PFSK-1 (cell line): ENCODE results near the gene SLC35A4.

ENCODE experiments used
- FOXP2 ChIP-seq: optimal IDR thresholded peaks from 2 replicates; pipeline ENCODE3; 2011; ENCODE audit warnings: borderline replicate concordance, control low read depth, inconsistent platforms; ENCODE audit not compliant: insufficient read depth; ENCODE audit errors: extremely low read length, extremely low read depth
- POLR2AphosphoS5 ChIP-seq: IDR thresholded peaks from 2 replicates; pipeline ENCODE4 v1.6.1; 2012; ENCODE audit warnings: low read depth, mild to moderate bottlenecking, control low read depth, low read length, moderate library complexity
- REST ChIP-seq, 2 experiments: IDR thresholded peaks; 2 replicates each; pipeline versions ENCODE4 v1.6.1 to v1.8.0; 2011 to 2012; ENCODE audit warnings: low read depth in 2 of 2, low read length in 2 of 2, control low read depth in 1 of 2, inconsistent platforms in 1 of 2, mild to moderate bottlenecking in 1 of 2, moderate library complexity in 1 of 2; ENCODE audit not compliant: insufficient read depth in 1 of 2
- SIN3A ChIP-seq: IDR thresholded peaks from 2 replicates; pipeline ENCODE4 v1.6.1; 2012; ENCODE audit warnings: mild to moderate bottlenecking, low read length, moderate library complexity, borderline replicate concordance; ENCODE audit not compliant: insufficient read depth
- TAF1 ChIP-seq: IDR thresholded peaks from 2 replicates; pipeline ENCODE4 v1.6.1; 2012; ENCODE audit warnings: low read length, control low read depth, borderline replicate concordance; ENCODE audit not compliant: insufficient read depth

The SLC35A4 gene

GRCh38 chr5:140557136-140557805 is 7.4 kb upstream of the SLC35A4 start, which contains the start of gene SRA1:
SRA1 (minus strand) TSS chr5:140557473; CDS start chr5:140557452, 21 bp downstream.
- TF ChIP-seq TAF1 (peak; percentile 95; the same call in 1 of the 2 replicates), REST (IDR thresholded peaks at IDR 0.05; ENCODE audit: insufficient read depth in 1 of 2, low read depth in 2 of 2, low read length in 2 of 2) (peak; percentile 59 to 63; a peak in 2 of 4 replicates), SIN3A (peak; percentile 87; the same call in 1 of the 2 replicates), POLR2AphosphoS5 (peak; percentile 98), FOXP2 (no peak)

- no peak for TF ChIP-seq SIN3A
- TF ChIP-seq TAF1, result no peak
- TF ChIP-seq REST (IDR thresholded peaks at IDR 0.05; ENCODE audit: insufficient read depth in 1 of 2, low read depth in 2 of 2, low read length in 2 of 2), result no peak
- TF ChIP-seq FOXP2, result no peak
- no peak for TF ChIP-seq POLR2AphosphoS5
Observed at GRCh38 chr5:140557965-140558364, 6.7 kb upstream of the SLC35A4 start.

GRCh38 chr5:140558542-140558941 is 6.1 kb upstream of the SLC35A4 start:
- TF ChIP-seq POLR2AphosphoS5, result no peak
- no peak for TF ChIP-seq SIN3A
- no peak for TF ChIP-seq FOXP2
- no peak for TF ChIP-seq TAF1
- TF ChIP-seq REST (IDR thresholded peaks at IDR 0.05; ENCODE audit: insufficient read depth in 1 of 2, low read depth in 2 of 2, low read length in 2 of 2), result no peak

- TF ChIP-seq REST (IDR thresholded peaks at IDR 0.05; ENCODE audit: insufficient read depth in 1 of 2, low read depth in 2 of 2, low read length in 2 of 2), result no peak
- TF ChIP-seq FOXP2, result no peak
- TF ChIP-seq SIN3A, result no peak
- no peak for TF ChIP-seq POLR2AphosphoS5
- TF ChIP-seq TAF1, result no peak
Observed at GRCh38 chr5:140560227-140560626, 4.4 kb upstream of the SLC35A4 start.
